HCT116 (cell line): ENCODE measurements around the gene MTRFR. TPM values are rescaled to one million over a fixed set of nuclear protein-coding genes. Genes with fewer than 3 reads are reported as not detected.
A peak's percentile ranks its signal among the peaks of the same experiment; 100 is the strongest.

ENCODE experiments used
- ATAC-seq: fragments of 200-7000 bp; cut with Tn5 transposase; 2 replicates; pipeline ENCODE4 v1.9.1; 2020; ENCODE audit warnings: mild to moderate bottlenecking, moderate library complexity
- BruUV-seq: library from RNA; stranded (reverse); fragments of 400-500 nt; replicated peaks from 2 replicates; lab custom pipeline; 2021; lab: Mats Ljungman, UMichigan
- CTCF ChIA-PET: fragments of 300-600 bp; sonication (Branson Sonifier 250); formaldehyde crosslinking; loops from one replicate; lab custom pipeline; 2021; ENCODE audit warnings: antibody characterized with exemption; lab: Charles Lee
- POLR2A ChIA-PET: fragments of 300-600, 350-600 bp; sonication (Branson Sonifier 250); formaldehyde crosslinking; loops from one replicate; lab custom pipeline; 2021; ENCODE audit warnings: antibody characterized with exemption; lab: Charles Lee
- RAD21 ChIA-PET, 2 experiments: fragments of 300-600 bp; sonication (Branson Sonifier 250); formaldehyde crosslinking; loops; one replicate each; lab custom pipeline; 2023; ENCODE audit warnings: low total read pairs in 2 of 2; ENCODE audit not compliant: uncharacterized antibody in 2 of 2, unreplicated experiment in 2 of 2, low non-redundant PET in 1 of 2; lab: Charles Lee
- DNase-seq: peaks from one replicate; pipeline ENCODE4 v3.0.0-alpha.2; 2010; ENCODE audit warnings: low read depth, low spot score
- H2AFZ ChIP-seq: fragments of 200-600 bp; shearing (Covaris generic), sonication (generic); 2 replicates; pipeline ENCODE4 v1.6.1; 2017; ENCODE audit warnings: low read depth, mixed run types, mixed read lengths, antibody characterized with exemption, low read length; ENCODE audit not compliant: poor library complexity, severe bottlenecking
- H3K27ac ChIP-seq: 2 replicates; pipeline ENCODE4 v1.5.1; 2012; ENCODE audit warnings: low read depth, low read length
- H3K27me3 ChIP-seq: fragments of 200-600 bp; sonication (generic); 2 replicates; pipeline ENCODE4 v1.6.1; 2016; ENCODE audit warnings: mixed run types, low read length, mixed read lengths; ENCODE audit not compliant: insufficient read depth
- H3K36me3 ChIP-seq, 2 experiments: fragments of 200-500 bp in 1 of 2; fragments of 200-600 bp in 1 of 2; sonication (Bioruptor generic) in 1 of 2; sonication (generic) in 1 of 2; 2 replicates each; pipeline versions ENCODE4 v1.5.1 to v1.6.1; 2014 to 2016; ENCODE audit warnings: low read length in 2 of 2, inconsistent platforms in 1 of 2, mixed read lengths in 1 of 2, mixed run types in 1 of 2; ENCODE audit not compliant: insufficient read depth in 2 of 2, control insufficient read depth in 1 of 2
- H3K4me1 ChIP-seq, 2 experiments: fragments of 200-600 bp in 1 of 2; sonication (generic) in 1 of 2; 2 replicates each; pipeline versions ENCODE4 v1.5.1 to v1.6.1; 2012 to 2017; ENCODE audit warnings: low read length in 2 of 2, inconsistent platforms in 1 of 2, mild to moderate bottlenecking in 1 of 2, mixed read lengths in 1 of 2, mixed run types in 1 of 2, moderate library complexity in 1 of 2; ENCODE audit not compliant: insufficient read depth in 2 of 2, control insufficient read depth in 1 of 2
- H3K4me2 ChIP-seq: fragments of 200-600 bp; sonication (generic); 2 replicates; pipeline ENCODE4 v1.6.1; 2017; ENCODE audit warnings: mixed run types, low read length, mixed read lengths
- H3K4me3 ChIP-seq, 2 experiments: fragments of 200-600 bp in 1 of 2; sonication (generic) in 1 of 2; replicated peaks in 1 of 2; 2 replicates each; pipeline ENCODE4 v1.5.1; 2011 to 2016; ENCODE audit warnings: low read length in 2 of 2, control low read depth in 1 of 2, low read depth in 1 of 2, mild to moderate bottlenecking in 1 of 2, mixed read lengths in 1 of 2, mixed run types in 1 of 2
- H3K79me2 ChIP-seq: fragments of 200-600 bp; sonication (generic); 2 replicates; pipeline ENCODE4 v1.6.1; 2017; ENCODE audit warnings: mild to moderate bottlenecking, mixed run types, low read length, moderate library complexity, mixed read lengths; ENCODE audit not compliant: insufficient read depth
- H3K9ac ChIP-seq: fragments of 200-600 bp; sonication (generic); 2 replicates; pipeline ENCODE4 v1.6.1; 2016; ENCODE audit warnings: low read length, mixed read lengths
- H3K9me2 ChIP-seq: fragments of 200-600 bp; sonication (generic), shearing (Covaris generic); 2 replicates; pipeline ENCODE4 v1.6.1; 2017; ENCODE audit warnings: mixed run types, mild to moderate bottlenecking, moderate library complexity; ENCODE audit not compliant: insufficient read depth
- H3K9me3 ChIP-seq, 2 experiments: fragments of 200-500 bp in 1 of 2; fragments of 200-600 bp in 1 of 2; sonication (Bioruptor generic) in 1 of 2; sonication (generic) in 1 of 2; 2 replicates each; pipeline ENCODE4 v1.6.1; 2014 to 2017; ENCODE audit warnings: low read length in 2 of 2, mixed read lengths in 2 of 2, inconsistent platforms in 1 of 2, low read depth in 1 of 2, mild to moderate bottlenecking in 1 of 2, mixed run types in 1 of 2, moderate library complexity in 1 of 2; ENCODE audit not compliant: control insufficient read depth in 1 of 2, insufficient read depth in 1 of 2
- H4K20me1 ChIP-seq: fragments of 200-600 bp; sonication (generic), shearing (Covaris generic); 2 replicates; pipeline ENCODE4 v1.6.1; 2017; ENCODE audit warnings: mixed run types, mild to moderate bottlenecking, moderate library complexity; ENCODE audit not compliant: insufficient read depth
- ATF3 ChIP-seq: IDR thresholded peaks from 2 replicates; pipeline ENCODE4 v1.6.1; 2012
- CTCF ChIP-seq, 3 experiments: fragments of 200-600 bp in 1 of 3; sonication (generic) in 1 of 3; IDR thresholded peaks in 2 of 3; conservative IDR thresholded peaks in 1 of 3; 2 replicates each; pipeline ENCODE4 v1.5.1; 2012 to 2017; ENCODE audit warnings: low read depth in 2 of 3, low read length in 2 of 3, antibody characterized with exemption in 1 of 3, borderline replicate concordance in 1 of 3, control low read depth in 1 of 3, mild to moderate bottlenecking in 1 of 3, mixed read lengths in 1 of 3, mixed run types in 1 of 3, moderate library complexity in 1 of 3; ENCODE audit not compliant: insufficient read depth in 1 of 3
- RAD21 ChIP-seq: IDR thresholded peaks from 2 replicates; pipeline ENCODE4 v1.6.1; 2012; ENCODE audit warnings: low read depth, mild to moderate bottlenecking
- intact Hi-C: fragments of 100-400 bp; cut with micrococcal nuclease; formaldehyde crosslinking; loops from 2 replicates; pipeline ENCODE4 v1.10.0; 2022
- total RNA-seq: library from RNA; stranded (reverse); gene quantifications from one replicate; pipeline ENCODE4 v1.2.1, GENCODE V29; 2021; ENCODE audit not compliant: unreplicated experiment

Gene MTRFR
- total RNA-seq, 1 experiment from 2014 or later = 27.0 TPM

GRCh38 chr12:123237646-123238329 is 4.6 kb downstream of the MTRFR start:
- Histone ChIP-seq H4K20me1 (no peaks in the 10 kb centered on the region; the same call in 1 of the 2 replicates), H3K79me2 (peaks cover 72% of the 10 kb centered on the region), H3K27me3 (no peaks in the 10 kb centered on the region), H3K9ac (no peak overlapping the region), H3K9me2 (no peaks in the 10 kb centered on the region), H3K4me3 (no peak overlapping the region), H3K4me2 (no peak overlapping the region), H3K4me1 (peaks cover 5 to 12% of the 10 kb centered on the region in 2 experiments; a peak in 2 of 4 replicates), H2AFZ (no peak overlapping the region), H3K9me3 (no peaks in the 10 kb centered on the region), H3K27ac (no peak overlapping the region), H3K36me3 (no peaks in the 10 kb centered on the region)
- peak; percentile 32; the same call in 1 of the 2 replicates for ATAC-seq
- CTCF ChIA-PET = interaction anchor here (0.6 to 3.7 kb wide), 21 partner anchors 9 to 445 kb away, joined by 3 to 60 read pairs (median 3); partner anchors contain the start of genes ABCB9 and OGFOD2
- intact Hi-C loops = loop anchor here (1.0 to 5.0 kb wide), 3 partner anchors 194 to 355 kb away; no protein-coding TSS in a partner anchor
- peak; percentile 97 for TF ChIP-seq RAD21
- TF ChIP-seq ATF3 = no peak
- TF ChIP-seq CTCF (IDR thresholded peaks at IDR 0.05 in 2 of 3, conservative IDR thresholded peaks at IDR 0.05 in 1 of 3; ENCODE audit: borderline replicate concordance in 1 of 3, insufficient read depth in 1 of 3, low read depth in 2 of 3, low read length in 2 of 3) = peak; percentile 74 to 88 (median 81)
- RAD21 ChIA-PET = interaction anchor here (0.8 to 2.3 kb wide), 3 partner anchors 194 to 263 kb away, joined by 3 to 16 read pairs (median 16); partner anchors contain the start of gene OGFOD2 (in 1 of the 2)
- no TSS peak for BruUV-seq
- POLR2A ChIA-PET = interaction anchor here (0.7 to 1.8 kb wide), 3 partner anchors 13 to 349 kb away, joined by 3 to 6 read pairs (median 5); no protein-coding TSS in a partner anchor
- DNase-seq = peak; percentile 54
